HG03175 (cell line): ENCODE measurements around the gene MAN1B1.

ENCODE experiments used
- ATAC-seq: cut with Tn5 transposase; IDR thresholded peaks from one replicate; pipeline ENCODE4 v1.9.1; 2021; ENCODE audit warnings: mild to moderate bottlenecking, moderate library complexity; ENCODE audit not compliant: unreplicated experiment

Gene MAN1B1

GRCh38 chr9:137084526-137084925 lies 2.3 kb upstream of the MAN1B1 start:
- no peak for ATAC-seq

DNA sequence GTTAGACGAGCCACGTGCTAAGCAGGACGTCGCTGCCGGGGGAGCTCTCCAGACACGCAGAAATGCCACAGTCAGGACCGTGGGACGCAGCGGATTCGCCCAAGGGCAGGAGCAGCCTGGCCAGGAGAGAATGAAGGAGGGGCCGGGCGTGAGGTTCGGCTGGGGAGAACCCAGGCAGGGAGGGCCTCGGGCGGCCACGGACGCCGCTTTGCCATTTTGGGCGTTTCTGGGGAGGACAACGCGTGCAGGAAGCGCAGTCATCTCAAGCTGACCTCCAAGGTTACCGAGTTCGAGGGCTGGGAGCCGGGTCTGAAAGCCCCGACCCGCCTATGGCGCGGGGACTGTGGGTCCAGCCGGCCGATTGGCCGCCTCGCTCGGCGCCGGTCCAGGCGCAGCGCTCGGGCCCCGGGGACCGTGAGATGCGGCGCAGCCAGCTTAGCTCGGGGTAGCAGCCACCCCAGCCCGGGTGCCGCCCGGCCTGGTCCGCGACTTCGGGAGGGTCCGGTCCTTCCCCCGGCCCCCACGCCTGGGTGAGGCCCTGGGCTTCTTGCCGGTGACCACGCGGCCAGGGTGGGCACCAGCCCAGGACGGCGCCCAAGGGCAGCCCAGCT lies 760 bp upstream of the MAN1B1 start:
- no peak for ATAC-seq

GRCh38 chr9:137087409-137087925 lies 682 bp downstream of the MAN1B1 start:
- no peak for ATAC-seq

GRCh38 chr9:137088121-137088520 lies 1.3 kb downstream of the MAN1B1 start:
- no peak for ATAC-seq

DNA sequence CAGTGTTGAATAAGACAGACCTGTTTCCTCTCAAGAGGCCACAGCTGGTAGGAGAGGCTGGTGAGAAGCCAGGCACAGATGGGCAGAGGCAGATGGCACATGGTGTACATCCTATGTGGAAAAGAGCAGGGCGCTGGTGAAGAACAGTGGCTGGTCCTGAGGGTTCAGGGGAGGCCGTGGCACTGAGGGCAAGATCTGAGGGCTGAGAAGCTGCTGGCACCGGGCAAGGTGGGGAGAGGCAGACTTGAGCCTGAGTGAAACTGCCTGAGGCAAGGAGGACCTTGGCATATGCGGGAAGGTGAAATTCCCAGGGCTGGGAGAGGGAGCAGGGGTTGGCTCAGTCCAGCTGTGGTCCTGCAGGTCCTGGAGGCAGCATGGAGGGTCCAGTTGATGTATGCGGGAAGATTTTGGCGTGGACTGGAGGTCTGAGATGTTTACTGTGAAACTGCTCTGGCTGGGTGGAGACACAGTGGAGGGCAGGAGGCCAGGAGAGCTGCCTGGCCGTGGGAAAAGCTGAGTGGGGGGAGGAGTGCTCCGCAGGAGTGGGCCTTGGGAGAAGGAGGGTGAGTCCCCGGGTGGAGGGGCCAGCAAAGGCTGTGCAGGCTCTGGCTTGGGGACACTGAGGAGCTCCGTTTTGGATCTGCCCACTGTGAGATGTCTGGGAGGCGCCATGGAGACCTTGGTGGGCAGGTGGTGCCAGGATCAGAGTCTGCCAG lies 2.6 kb downstream of the MAN1B1 start:
- ATAC-seq: no peak

- ATAC-seq: peak; percentile 84
Observed at GRCh38 chr9:137095664-137096517, 9.1 kb downstream of the MAN1B1 start.

DNA sequence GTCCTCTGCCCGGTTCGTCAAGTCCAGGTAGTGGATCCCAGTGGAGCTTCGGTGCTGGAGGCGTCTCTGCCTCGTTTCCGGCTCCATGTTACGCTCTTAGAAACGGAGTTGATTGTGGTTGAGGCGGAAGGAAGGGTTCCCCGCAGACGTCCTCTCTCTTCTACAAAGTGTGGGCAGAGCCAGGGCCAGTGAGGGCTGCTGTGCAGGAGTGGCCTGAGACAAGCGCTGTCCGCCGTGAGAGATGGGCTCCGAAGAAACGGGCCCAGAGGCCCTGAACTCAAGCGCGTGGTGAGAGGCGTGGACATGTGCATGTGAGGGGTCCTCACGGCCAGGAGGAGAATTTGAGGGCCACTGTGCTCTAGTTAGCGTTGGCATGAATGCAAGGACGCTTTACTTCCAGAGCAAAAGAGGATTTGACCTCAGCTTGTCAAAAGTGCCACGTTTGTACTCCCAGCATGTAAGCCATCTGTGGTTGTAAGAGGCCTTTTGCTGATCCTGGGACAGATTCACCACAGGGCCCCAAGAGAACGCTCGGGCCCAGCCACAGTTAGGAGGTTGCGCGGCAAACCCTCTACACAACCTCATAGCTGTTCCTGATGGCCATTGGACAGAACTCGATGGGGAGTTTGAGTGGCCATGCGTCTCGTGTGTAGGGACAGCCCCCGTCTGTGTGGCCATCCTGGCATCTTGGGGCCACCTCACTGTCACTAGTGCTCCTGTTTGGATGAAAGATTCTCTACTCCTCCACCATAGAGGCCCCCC lies 10.2 kb downstream of the MAN1B1 start:
- no peak for ATAC-seq

DNA sequence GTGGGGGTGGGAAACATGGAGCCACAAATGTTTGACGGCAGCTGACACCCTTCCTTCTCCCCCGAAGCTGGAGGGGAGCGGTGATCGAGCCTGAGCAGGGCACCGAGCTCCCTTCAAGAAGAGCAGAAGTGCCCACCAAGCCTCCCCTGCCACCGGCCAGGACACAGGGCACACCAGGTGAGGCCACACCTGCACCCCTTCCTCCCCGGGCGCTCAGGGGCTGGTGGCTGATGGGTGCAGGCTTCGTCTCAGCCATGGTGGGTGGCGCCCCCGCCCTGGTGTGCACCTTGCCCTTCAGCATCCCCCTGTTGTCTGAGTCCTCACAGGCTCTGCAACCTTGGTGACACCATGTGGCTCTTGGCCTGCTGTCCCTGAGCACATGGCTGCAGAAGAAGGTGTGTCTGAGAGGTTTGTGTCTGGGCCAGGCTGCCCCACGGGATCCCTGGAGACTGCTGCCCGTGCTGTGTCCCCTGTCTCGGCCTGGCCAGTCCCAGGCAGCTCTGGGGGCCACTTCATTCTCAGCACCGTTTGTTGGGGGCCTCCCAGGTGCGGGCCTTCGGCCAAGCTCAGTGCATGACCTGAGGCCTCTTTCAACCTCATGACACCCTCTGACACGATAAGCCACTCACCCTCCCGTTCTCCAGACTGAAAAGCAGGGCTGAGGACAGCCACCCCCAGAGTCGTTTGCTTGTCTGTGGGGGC lies 11.1 kb downstream of the MAN1B1 start:
- ATAC-seq: no peak

DNA sequence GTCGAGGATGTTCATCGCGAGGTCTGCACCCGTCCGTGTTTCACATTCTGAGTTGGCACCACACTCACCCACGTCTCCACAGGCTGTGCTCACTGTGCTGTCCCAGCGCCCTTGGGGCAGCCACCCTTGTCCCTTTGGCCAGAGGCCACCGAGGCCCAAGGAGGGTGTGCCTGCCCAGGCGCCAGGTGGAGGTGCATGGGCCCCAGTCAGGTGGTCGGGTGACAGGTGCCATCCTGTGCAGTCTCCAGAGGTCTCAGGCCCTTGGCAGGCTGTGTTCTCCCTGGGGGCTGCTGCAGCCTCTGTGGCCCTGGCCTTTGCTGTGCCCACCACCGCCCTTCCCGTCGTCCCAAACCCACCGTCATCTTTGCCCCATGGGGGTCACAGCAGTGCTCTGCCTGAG lies 12.4 kb downstream of the MAN1B1 start:
- ATAC-seq: no peak

DNA sequence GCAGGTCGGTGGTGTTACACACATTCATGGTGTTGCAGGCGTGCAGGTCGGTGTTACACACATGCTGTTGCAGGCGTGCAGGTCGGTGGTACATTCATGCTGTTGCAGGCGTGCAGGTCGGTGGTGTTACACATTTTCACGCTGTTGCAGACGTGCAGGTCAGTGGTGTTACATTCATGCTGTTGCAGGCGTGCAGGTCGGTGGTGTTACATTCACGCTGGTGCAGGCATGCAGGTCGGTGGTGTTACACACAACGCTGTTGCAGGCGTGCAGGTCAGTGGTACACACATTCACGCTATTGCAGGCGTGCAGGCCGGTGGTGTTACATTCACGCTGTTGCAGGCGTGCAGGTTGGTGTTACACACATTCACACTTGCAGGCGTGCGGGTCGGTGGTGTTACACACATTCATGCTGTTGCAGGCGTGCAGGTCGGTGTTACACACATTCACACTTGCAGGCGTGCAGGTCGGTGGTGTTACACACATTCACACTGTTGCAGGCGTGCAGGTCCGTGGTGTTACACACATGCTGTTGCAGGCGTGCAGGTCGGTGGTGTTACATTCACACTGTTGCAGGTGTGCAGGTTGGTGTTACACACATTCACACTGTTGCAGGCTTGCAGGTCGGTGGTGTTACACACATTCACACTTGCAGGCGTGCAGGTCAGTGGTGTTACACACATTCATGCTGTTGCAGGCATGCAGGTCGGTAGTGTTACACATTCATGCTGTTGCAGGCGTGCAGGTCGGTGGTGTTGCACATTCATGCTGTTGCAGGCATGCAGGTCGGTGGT lies 16.6 kb downstream of the MAN1B1 start:
- ATAC-seq: no peak

DNA sequence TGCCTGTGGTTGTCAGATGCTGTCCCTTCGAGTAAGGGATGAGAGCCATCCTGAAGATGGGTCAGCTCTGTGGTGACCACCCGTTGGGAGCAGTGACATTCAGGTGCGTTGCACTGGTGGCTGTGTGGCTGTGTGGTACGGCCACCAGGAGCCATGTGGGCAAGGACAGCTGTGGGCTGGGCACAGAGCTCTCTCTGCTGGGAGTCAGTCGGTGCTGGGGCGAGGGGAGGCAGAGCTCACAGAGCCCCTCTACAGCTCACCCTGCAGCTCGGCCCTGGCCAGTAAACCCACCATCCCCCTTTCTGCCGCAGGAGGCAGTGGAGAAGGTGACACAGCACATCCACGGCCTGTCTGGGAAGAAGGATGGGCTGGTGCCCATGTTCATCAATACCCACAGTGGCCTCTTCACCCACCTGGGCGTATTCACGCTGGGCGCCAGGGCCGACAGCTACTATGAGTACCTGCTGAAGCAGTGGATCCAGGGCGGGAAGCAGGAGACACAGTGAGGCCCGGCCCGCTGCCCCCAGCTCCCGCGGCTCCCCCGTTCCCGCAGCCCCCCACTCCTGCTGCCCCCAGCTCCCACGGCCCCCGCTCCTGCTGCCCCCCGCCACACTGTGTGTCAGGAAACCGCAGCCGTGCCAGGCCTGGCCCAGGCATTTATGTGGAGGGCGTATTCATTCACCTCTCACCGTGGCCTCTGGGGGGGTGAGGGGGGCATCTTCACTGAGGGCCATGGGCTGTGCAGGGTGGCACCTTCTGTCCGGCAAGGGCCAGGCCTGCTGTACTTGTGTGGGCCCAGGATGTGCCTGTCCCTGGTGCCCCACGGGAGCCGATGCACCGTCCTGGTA lies 19.3 kb downstream of the MAN1B1 start:
- no peak for ATAC-seq

GRCh38 chr9:137106662-137107250 lies 20.0 kb downstream of the MAN1B1 start:
- ATAC-seq: no peak

DNA sequence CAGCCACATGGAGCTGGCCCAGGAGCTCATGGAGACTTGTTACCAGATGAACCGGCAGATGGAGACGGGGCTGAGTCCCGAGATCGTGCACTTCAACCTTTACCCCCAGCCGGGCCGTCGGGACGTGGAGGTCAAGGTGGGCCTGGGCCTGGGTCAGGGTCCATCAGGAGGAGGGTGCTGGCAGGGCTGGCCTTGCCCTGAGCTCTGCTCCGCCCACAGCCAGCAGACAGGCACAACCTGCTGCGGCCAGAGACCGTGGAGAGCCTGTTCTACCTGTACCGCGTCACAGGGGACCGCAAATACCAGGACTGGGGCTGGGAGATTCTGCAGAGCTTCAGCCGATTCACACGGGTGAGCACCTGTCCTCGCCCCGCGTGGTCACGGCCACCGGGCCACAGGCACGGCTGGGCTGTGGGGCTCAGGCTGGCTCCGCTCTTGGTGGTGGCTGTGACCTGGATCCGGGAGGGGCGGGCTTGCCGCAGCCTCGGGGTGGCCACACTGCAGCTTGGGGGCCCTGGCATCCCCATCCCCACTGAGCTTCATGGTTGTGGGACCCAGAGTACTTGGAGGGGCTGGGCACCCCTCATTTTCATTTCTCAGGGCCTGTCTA lies 20.6 kb downstream of the MAN1B1 start:
- no peak for ATAC-seq

- ATAC-seq: no peak
Observed at GRCh38 chr9:137107982-137108381, 21.2 kb downstream of the MAN1B1 start.

GRCh38 chr9:137108608-137109249 lies 21.9 kb downstream of the MAN1B1 start:
- ATAC-seq: no peak

DNA sequence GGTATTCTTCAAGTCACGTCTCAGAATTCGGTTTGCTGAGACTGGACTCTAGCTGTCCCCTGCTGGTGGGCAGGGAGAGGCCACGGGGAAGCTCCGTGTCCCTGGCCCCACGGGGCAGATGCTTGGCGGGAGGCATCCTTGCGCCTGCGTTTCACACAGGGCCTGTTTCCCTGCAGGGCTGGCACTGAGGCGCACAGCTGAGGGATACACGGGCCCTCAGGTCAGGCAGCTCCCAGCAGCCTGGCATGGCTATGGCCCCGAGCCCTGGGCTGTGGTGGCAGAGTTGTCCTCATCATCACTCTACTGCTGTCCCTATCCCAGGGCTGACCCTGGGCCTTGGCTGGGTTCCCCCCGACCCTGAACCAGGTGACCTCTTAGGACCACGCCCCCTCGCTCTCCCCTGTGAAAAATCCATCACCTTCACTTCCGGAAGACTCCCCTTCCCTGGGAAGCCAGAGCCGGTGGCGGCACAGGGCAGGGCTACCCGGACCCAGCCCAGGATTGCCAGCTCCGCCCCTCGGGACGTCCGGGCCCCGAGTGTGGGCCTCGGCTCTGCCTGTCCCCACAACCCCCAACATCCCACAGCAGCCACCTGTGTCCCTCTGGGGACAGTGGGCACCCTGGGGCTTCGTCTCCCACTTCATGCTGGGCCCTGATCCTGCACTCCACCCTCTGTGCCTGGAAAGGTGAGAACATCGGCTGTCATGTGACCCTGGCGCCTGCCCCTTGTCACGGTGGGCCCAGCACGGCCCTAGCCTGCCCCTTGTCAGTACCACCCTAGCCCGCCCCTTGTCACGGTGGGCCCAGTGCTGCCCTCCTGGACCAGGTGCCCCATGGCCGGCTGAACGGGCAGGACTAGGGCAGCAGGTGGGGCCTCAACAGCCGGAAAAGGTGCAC lies 22.7 kb downstream of the MAN1B1 start:
- no peak for ATAC-seq
